HG02981 (cell line): ENCODE results near the gene RPS27L.

Source experiments
- ATAC-seq: cut with Tn5 transposase; IDR thresholded peaks from one replicate; pipeline ENCODE4 v1.9.1; 2021; ENCODE audit warnings: mild to moderate bottlenecking, moderate library complexity; ENCODE audit not compliant: unreplicated experiment

The RPS27L gene

GRCh38 chr15:63157118-63157843 is at the start of gene RPS27L:
Gene RPS27L, minus strand, starts transcription at chr15:63157477. Its CDS starts 72 bp downstream, at chr15:63157405.
- ATAC-seq = peak; percentile 88

- ATAC-seq = no peak
These were observed 48.8 kb upstream of the RPS27L start for GRCh38 chr15:63206079-63206478.

- ATAC-seq = no peak
These were observed 46.3 kb upstream of the RPS27L start for GRCh38 chr15:63203451-63204090.

- ATAC-seq = no peak
These were observed 45.6 kb upstream of the RPS27L start for GRCh38 chr15:63202861-63203260.

GRCh38 chr15:63200464-63201249 is 43.4 kb upstream of the RPS27L start:
- no peak for ATAC-seq

- no peak for ATAC-seq
These were observed 41.3 kb upstream of the RPS27L start for GRCh38 chr15:63198371-63199250.

GRCh38 chr15:63197626-63198025 is 40.3 kb upstream of the RPS27L start:
- ATAC-seq = no peak

- ATAC-seq = no peak
These were observed 39.6 kb upstream of the RPS27L start for GRCh38 chr15:63196842-63197241.

- ATAC-seq = no peak
These were observed 38.3 kb upstream of the RPS27L start for GRCh38 chr15:63195569-63196015.

- ATAC-seq = no peak
These were observed 37.7 kb upstream of the RPS27L start for GRCh38 chr15:63194880-63195568.

- no peak for ATAC-seq
These were observed 37.0 kb upstream of the RPS27L start for GRCh38 chr15:63194302-63194701.

- no peak for ATAC-seq
These were observed 35.4 kb upstream of the RPS27L start for GRCh38 chr15:63192619-63193206.

- peak; percentile 32 for ATAC-seq
These were observed 34.8 kb upstream of the RPS27L start for GRCh38 chr15:63191895-63192618.

- no peak for ATAC-seq
These were observed 33.7 kb upstream of the RPS27L start for GRCh38 chr15:63190769-63191649.

GRCh38 chr15:63189941-63190768 is 32.9 kb upstream of the RPS27L start:
- no peak for ATAC-seq

GRCh38 chr15:63188926-63189871 is 31.9 kb upstream of the RPS27L start, which contains the start of gene RAB8B:
Gene RAB8B, plus strand, starts transcription at chr15:63189606. Its CDS starts 19 bp downstream, at chr15:63189625.
- ATAC-seq = peak; percentile 88
